Ascending aorta (tissue), 2 donors: ENCODE results near the gene LIMD2. TPM values are rescaled to one million over a fixed set of nuclear protein-coding genes. Genes with fewer than 3 reads are reported as not detected.
"Not testable (repeated sequence)": the region's sequence is repeated elsewhere in the genome, so short reads cannot be mapped to it uniquely, and the experiment has no call there.

Experiments
- DNase-seq, 2 donors: peaks; one replicate each; pipeline ENCODE4 v3.0.0-alpha.2; 2019; ENCODE audit warnings: low spot score in 2 of 2
- H3K27ac ChIP-seq, 2 donors: fragments of 200-600 bp; sonication (generic); one replicate each; pipeline ENCODE4 v1.5.1; 2016 to 2017; ENCODE audit warnings: mild to moderate bottlenecking in 1 of 2
- H3K27me3 ChIP-seq: fragments of 200-600 bp; sonication (generic); one replicate; pipeline ENCODE4 v1.5.1; 2017
- H3K36me3 ChIP-seq, 2 donors: fragments of 200-600 bp; sonication (generic); one replicate each; pipeline ENCODE4 v1.5.1; 2016
- H3K4me1 ChIP-seq, 2 donors: fragments of 200-600 bp; sonication (generic); one replicate each; pipeline ENCODE4 v1.5.1; 2016 to 2017; ENCODE audit warnings: mild to moderate bottlenecking in 1 of 2
- H3K4me3 ChIP-seq, 2 donors: fragments of 200-600 bp; sonication (generic); one replicate each; pipeline ENCODE4 v1.5.1; 2016 to 2017; ENCODE audit warnings: mild to moderate bottlenecking in 1 of 2
- H3K9me3 ChIP-seq, 2 donors: fragments of 200-600 bp; sonication (generic); one replicate each; pipeline ENCODE4 v1.5.1; 2016
- CTCF ChIP-seq, 3 experiments: fragments of 200-600 bp in 2 of 3; fragments of 450-650 bp in 1 of 3; sonication (generic) in 2 of 3; IDR thresholded peaks; one replicate each; pipeline ENCODE4 v1.5.1; 2016 to 2019; ENCODE audit warnings: antibody characterized with exemption in 3 of 3, mild to moderate bottlenecking in 1 of 3, moderate library complexity in 1 of 3
- intact Hi-C: fragments of 100-400 bp; cut with DNase I; formaldehyde crosslinking; loops from one replicate; pipeline ENCODE4 v1.15.1; 2023
- total RNA-seq: library from RNA; depleted of rRNA; stranded (reverse); fragments of >200 nt; gene quantifications from one replicate; pipeline ENCODE4 v1.1.0, GENCODE V29; 2016

LIMD2 gene
- total RNA-seq, 1 donor from 2014 or later, result 27.0 TPM

- no peak for DNase-seq
- Histone ChIP-seq H3K27ac (no peak overlapping the region), H3K27me3 (no peaks in the 10 kb centered on the region), H3K9me3 (no peaks in the 10 kb centered on the region), H3K36me3 (peaks cover 24 to 32% of the 10 kb centered on the region in 2 donors), H3K4me3 (no peak overlapping the region), H3K4me1 (no peaks in the 10 kb centered on the region)
- intact Hi-C loops, result no loop called here
- no peak for TF ChIP-seq CTCF (IDR thresholded peaks at IDR 0.05)
Observed at GRCh38 chr17:63722403-63722802, 22.5 kb upstream of the LIMD2 start.

- not testable (repeated sequence) for H3K27me3 ChIP-seq, H3K27ac ChIP-seq
Observed at GRCh38 chr17:63720194-63720593, 20.3 kb upstream of the LIMD2 start.

GRCh38 chr17:63718988-63719387 is 19.1 kb upstream of the LIMD2 start:
- intact Hi-C loops, result no loop called here
- TF ChIP-seq CTCF (IDR thresholded peaks at IDR 0.05), result no peak
- Histone ChIP-seq H3K9me3 (no peaks in the 10 kb centered on the region), H3K27me3 (no peaks in the 10 kb centered on the region), H3K27ac (no peak overlapping the region), H3K4me3 (no peak overlapping the region), H3K36me3 (peaks cover 6 to 11% of the 10 kb centered on the region in 2 donors), H3K4me1 (no peaks in the 10 kb centered on the region)
- DNase-seq, result no peak

More at GRCh38 chr17:63720194-63720593, 20.3 kb upstream of the LIMD2 start:
- DNase-seq, intact Hi-C loops, H3K4me1 ChIP-seq, H3K4me3 ChIP-seq, H3K9me3 ChIP-seq: not testable (repeated sequence)
- H3K36me3 ChIP-seq, result peaks cover 6 to 18% of the 10 kb centered on the region in 2 donors

- no peak overlapping the region for H3K27ac ChIP-seq
- no peaks in the 10 kb centered on the region for H3K27me3 ChIP-seq
- no peaks in the 10 kb centered on the region for H3K9me3 ChIP-seq
- intact Hi-C loops, result no loop called here
- no peaks in the 10 kb centered on the region for H3K4me1 ChIP-seq
- H3K4me3 ChIP-seq, result no peak overlapping the region
- no peak for DNase-seq
- no peak for TF ChIP-seq CTCF (IDR thresholded peaks at IDR 0.05)
- H3K36me3 ChIP-seq, result peaks cover 22 to 33% of the 10 kb centered on the region in 2 donors
Observed at GRCh38 chr17:63716426-63716825, 16.5 kb upstream of the LIMD2 start.

- Histone ChIP-seq H3K27ac (no peak overlapping the region), H3K4me3 (no peak overlapping the region), H3K36me3 (peaks cover 36 to 49% of the 10 kb centered on the region in 2 donors), H3K4me1 (no peaks in the 10 kb centered on the region), H3K27me3 (no peaks in the 10 kb centered on the region), H3K9me3 (no peaks in the 10 kb centered on the region)
- peak in 1 of 2 donors; percentile 50 for DNase-seq
- no peak for TF ChIP-seq CTCF (IDR thresholded peaks at IDR 0.05)
- intact Hi-C loops, result no loop called here
Observed at GRCh38 chr17:63714550-63715277, 14.8 kb upstream of the LIMD2 start.

GRCh38 chr17:63709110-63709509 is 9.2 kb upstream of the LIMD2 start:
- H3K27ac ChIP-seq, result no peak overlapping the region
- peaks cover 60 to 88% of the 10 kb centered on the region in 2 donors for H3K36me3 ChIP-seq
- intact Hi-C loops, result no loop called here
- TF ChIP-seq CTCF (IDR thresholded peaks at IDR 0.05), result no peak
- no peaks in the 10 kb centered on the region for H3K27me3 ChIP-seq
- peak in 1 of 2 donors; percentile 33 for DNase-seq
- no peaks in the 10 kb centered on the region for H3K4me1 ChIP-seq
- H3K9me3 ChIP-seq, result no peaks in the 10 kb centered on the region
- no peak overlapping the region for H3K4me3 ChIP-seq
